K562 (cell line): ENCODE results near the gene LSM6. TPM values are rescaled to one million over a fixed set of nuclear protein-coding genes. Genes with fewer than 3 reads are reported as not detected.

Experiments used
- ATAC-seq: fragments of 200-7000 bp; cut with Tn5 transposase; 3 replicates; pipeline ENCODE4 v1.9.1; 2020; ENCODE audit warnings: moderate library complexity
- BruUV-seq: library from RNA; stranded (reverse); fragments of 400-500 nt; replicated peaks from 2 replicates; lab custom pipeline; 2021; lab: Mats Ljungman, UMichigan
- CTCF ChIA-PET: fragments of 300-600 bp; formaldehyde crosslinking; extraction: SDS; loops from one replicate; lab custom pipeline; 2021; ENCODE audit warnings: low intra/inter-chr PET ratio; lab: Yijun Ruan, JAX
- POLR2A ChIA-PET: fragments of 300-600, 350-650 bp; sonication (Branson Sonifier 250); formaldehyde crosslinking; extraction: SDS; loops from one replicate; lab custom pipeline; 2021; ENCODE audit warnings: antibody characterized with exemption, inconsistent platforms; lab: Yijun Ruan, JAX
- DNase-seq, 4 experiments: peaks; one replicate each; pipeline versions ENCODE4 v3.0.0 to v3.0.0-alpha.2; 2011 to 2018; ENCODE audit warnings: low spot score in 3 of 4, mixed read lengths in 3 of 4; ENCODE audit errors: extremely low read depth in 1 of 4
- FAIRE-seq: peaks from 2 replicates; lab custom pipeline; 2011; peaks lifted over from hg19 to GRCh38; lab: Jason Lieb, UNC
- H2AFZ ChIP-seq: 2 replicates; pipeline ENCODE4 v1.6.0; 2011; ENCODE audit warnings: low read depth, low read length, control low read depth, inconsistent platforms
- H3K27ac ChIP-seq: fragments of 200-600 bp; 3 replicates; pipeline ENCODE4 v1.8.0; 2011; ENCODE audit warnings: low read depth, mild to moderate bottlenecking, control low read depth, inconsistent platforms, low read length, moderate library complexity, mixed read lengths; ENCODE audit errors: extremely low read depth
- H3K27me3 ChIP-seq, 2 experiments: fragments of 300-600 bp in 1 of 2; 2 replicates in 1 of 2; 3 replicates in 1 of 2; pipeline versions ENCODE4 v1.6.0 to v1.8.0; 2011; ENCODE audit warnings: inconsistent platforms in 2 of 2, low read length in 2 of 2, mild to moderate bottlenecking in 1 of 2, mixed read lengths in 1 of 2, moderate library complexity in 1 of 2; ENCODE audit not compliant: control insufficient read depth in 2 of 2, insufficient read depth in 2 of 2
- H3K36me3 ChIP-seq: fragments of 300-600 bp; 3 replicates; pipeline ENCODE4 v1.8.0; 2011; ENCODE audit warnings: mild to moderate bottlenecking, low read length, inconsistent platforms; ENCODE audit not compliant: control insufficient read depth, insufficient read depth
- H3K4me1 ChIP-seq, 2 experiments: fragments of 200-600 bp in 1 of 2; replicated peaks in 1 of 2; 2 replicates in 1 of 2; 3 replicates in 1 of 2; pipeline versions ENCODE4 v1.5.1 to v1.8.0; 2011; ENCODE audit warnings: inconsistent platforms in 2 of 2, low read length in 2 of 2, mild to moderate bottlenecking in 1 of 2, mixed read lengths in 1 of 2, moderate library complexity in 1 of 2; ENCODE audit not compliant: control insufficient read depth in 2 of 2, insufficient read depth in 2 of 2
- H3K4me2 ChIP-seq: 2 replicates; pipeline ENCODE4 v1.6.1; 2011; ENCODE audit warnings: low read length, control low read depth, inconsistent platforms, mixed read lengths; ENCODE audit not compliant: insufficient read depth
- H3K4me3 ChIP-seq: fragments of 200-600 bp; sonication (generic), shearing (Covaris generic); 2 replicates; pipeline ENCODE4 v1.5.1; 2016; ENCODE audit warnings: control low read depth, inconsistent platforms
- H3K79me2 ChIP-seq: fragments of 200-600 bp; 3 replicates; pipeline ENCODE4 v1.8.0; 2011; ENCODE audit warnings: low read length, inconsistent platforms; ENCODE audit not compliant: control insufficient read depth, insufficient read depth
- H3K9ac ChIP-seq, 2 experiments: 2 replicates each; pipeline versions ENCODE4 v1.6.0 to v1.6.1; 2011; ENCODE audit warnings: low read depth in 2 of 2, low read length in 2 of 2, control low read depth in 1 of 2, inconsistent platforms in 1 of 2, mild to moderate bottlenecking in 1 of 2, mixed read lengths in 1 of 2; ENCODE audit not compliant: insufficient read depth in 1 of 2
- H3K9me1 ChIP-seq: one replicate; pipeline ENCODE4 v1.6.0; 2011; ENCODE audit warnings: inconsistent platforms, mild to moderate bottlenecking, low read length, moderate library complexity; ENCODE audit not compliant: control insufficient read depth, insufficient read depth
- H3K9me3 ChIP-seq: replicated peaks from 2 replicates; pipeline ENCODE4 v1.5.1; 2011; ENCODE audit warnings: low read depth, low read length, inconsistent platforms; ENCODE audit not compliant: control insufficient read depth, insufficient read depth
- H4K20me1 ChIP-seq: replicated peaks from 2 replicates; pipeline ENCODE4 v1.6.1; 2011; ENCODE audit warnings: low read length, inconsistent platforms, mixed read lengths; ENCODE audit not compliant: control insufficient read depth, insufficient read depth
- ARID2 ChIP-seq: fragments of 450-650 bp; IDR thresholded peaks from 2 replicates; pipeline ENCODE4 v1.6.1; 2017; ENCODE audit warnings: antibody characterized with exemption, mild to moderate bottlenecking
- CREB5 ChIP-seq: fragments of 250-450 bp; sonication (Bioruptor Pico); IDR thresholded peaks from 2 replicates; pipeline ENCODE4 v1.5.0; 2020; ENCODE audit warnings: mild to moderate bottlenecking
- FOXJ3 ChIP-seq: sonication (generic); formaldehyde crosslinking; IDR thresholded peaks from 2 replicates; pipeline ENCODE4 v1.4.0; 2020; ENCODE audit warnings: mild to moderate bottlenecking, missing genetic modification reagents
- MAFK ChIP-seq: IDR thresholded peaks from 2 replicates; pipeline ENCODE4 v1.6.1; 2011; ENCODE audit warnings: low read length, improper control_type of control experiment
- NFRKB ChIP-seq: fragments of 450-650 bp; IDR thresholded peaks from 2 replicates; pipeline ENCODE4 v1.6.1; 2016; ENCODE audit warnings: low read depth
- NFYB ChIP-seq: IDR thresholded peaks from 2 replicates; pipeline ENCODE4 v1.6.1; 2011; ENCODE audit warnings: mild to moderate bottlenecking, moderate library complexity; ENCODE audit not compliant: insufficient read length; ENCODE audit errors: extremely low read depth
- NR0B1 ChIP-seq: fragments of 450-650 bp; IDR thresholded peaks from one replicate; pipeline ENCODE4 v1.6.1; 2018; ENCODE audit warnings: mild to moderate bottlenecking, moderate library complexity; ENCODE audit not compliant: partially characterized antibody
- PATZ1 ChIP-seq: fragments of 250-450 bp; sonication (Bioruptor Pico); IDR thresholded peaks from 2 replicates; pipeline ENCODE4 v1.5.0; 2020; ENCODE audit warnings: mild to moderate bottlenecking, borderline replicate concordance
- PHTF2 ChIP-seq: fragments of 250-450 bp; sonication (Bioruptor Pico); IDR thresholded peaks from 2 replicates; pipeline ENCODE4 v1.5.0; 2021; ENCODE audit warnings: mild to moderate bottlenecking
- PTBP1 ChIP-seq: fragments of 200-400 bp; formaldehyde crosslinking; IDR thresholded peaks from 2 replicates; pipeline ENCODE4 v1.6.1; 2017; ENCODE audit warnings: low read depth, low read length
- RAD51 ChIP-seq: fragments of 450-650 bp; IDR thresholded peaks from 2 replicates; pipeline ENCODE4 v1.7.1; 2016; ENCODE audit warnings: low read depth, mild to moderate bottlenecking, borderline replicate concordance
- RBM25 ChIP-seq: fragments of 200-400 bp; formaldehyde crosslinking; IDR thresholded peaks from 2 replicates; pipeline ENCODE4 v1.6.1; 2018; ENCODE audit warnings: low read length, low read depth, moderate library complexity; ENCODE audit not compliant: severe bottlenecking
- SIN3A ChIP-seq, 2 experiments: fragments of 150-350 bp in 1 of 2; IDR thresholded peaks; 2 replicates each; pipeline ENCODE4 v1.6.1; 2011 to 2016; ENCODE audit warnings: borderline replicate concordance in 2 of 2, low read depth in 2 of 2, low read length in 2 of 2, mild to moderate bottlenecking in 2 of 2, moderate library complexity in 2 of 2; ENCODE audit not compliant: control insufficient read depth in 1 of 2
- SNIP1 ChIP-seq: fragments of 450-650 bp; IDR thresholded peaks from 2 replicates; pipeline ENCODE4 v1.7.1; 2017; ENCODE audit warnings: low read depth, mild to moderate bottlenecking
- SREBF1 ChIP-seq: fragments of 150-350 bp; IDR thresholded peaks from 2 replicates; pipeline ENCODE4 v1.6.1; 2014; ENCODE audit warnings: antibody characterized with exemption, low read depth, low read length, borderline replicate concordance
- ZKSCAN8 ChIP-seq: fragments of 200-800 bp; sonication (Bioruptor generic); IDR thresholded peaks from 2 replicates; pipeline ENCODE4 v1.6.1; 2016; ENCODE audit warnings: missing genetic modification characterization, missing compliant biosample characterization
- ZNF197 ChIP-seq: fragments of 200-800 bp; sonication (Bioruptor generic); IDR thresholded peaks from 2 replicates; pipeline ENCODE4 v1.6.1; 2016; ENCODE audit warnings: low read depth, missing genetic modification characterization, missing compliant biosample characterization
- ZNF253 ChIP-seq: fragments of 250-450 bp; sonication (Bioruptor Pico); conservative IDR thresholded peaks from 2 replicates; pipeline ENCODE4 v1.6.1; 2021; ENCODE audit warnings: mild to moderate bottlenecking
- ZNF561 ChIP-seq: fragments of 450-650 bp; formaldehyde crosslinking; conservative IDR thresholded peaks from 2 replicates; pipeline ENCODE4 v1.4.0; 2020; ENCODE audit warnings: mild to moderate bottlenecking, moderate library complexity
- in situ Hi-C: fragments of 300-500 bp; cut with MboI; formaldehyde crosslinking; loops from 4 replicates; pipeline ENCODE4 v1.15.0; 2018; ENCODE audit warnings: inconsistent platforms, mixed read lengths
- intact Hi-C: fragments of 100-400 bp; cut with micrococcal nuclease; formaldehyde crosslinking; loops from 2 replicates; pipeline ENCODE4 v1.14.2; 2022
- polyA plus RNA-seq, 8 experiments: library from polyadenylated mRNA; depleted of rRNA in 4 of 8; stranded (reverse) in 5 of 8; unstranded in 3 of 8; fragments of >200 nt; fragmentation: Nextera tagmentation in 2 of 8; fragmentation: Illumina TruSeq in 1 of 8; extraction: Ambion mirVana in 2 of 8; extraction: Trizol in 1 of 8; gene quantifications; 2 replicates each; pipeline versions ENCODE4 v1.2.1 to v1.2.3, GENCODE V29; 2011 to 2014; ENCODE audit warnings: inconsistent platforms in 1 of 8, missing spikeins in 1 of 8
- total RNA-seq, 7 experiments: library from RNA; depleted of rRNA in 6 of 7; stranded (reverse); fragments of >200 nt in 6 of 7; fragmentation: Illumina TruSeq in 2 of 7; extraction: Trizol in 2 of 7; gene quantifications; 2 replicates each; pipeline versions ENCODE4 v1.2.1 to v1.2.3, GENCODE V29; 2011 to 2021; ENCODE audit warnings: low replicate concordance in 1 of 7

LSM6 gene
- total and polyA plus RNA-seq, 9 of the 15 experiments (the other 6 are each of a cell fraction or from before 2014, with no cell fraction given) = 39.9 to 150 (median 97.4) TPM

- Histone ChIP-seq H3K27ac (no peak overlapping the region), H3K4me3 (no peak overlapping the region), H3K9me1 (no peaks in the 10 kb centered on the region), H2AFZ (no peak overlapping the region), H3K9me3 (no peaks in the 10 kb centered on the region), H4K20me1 (no peaks in the 10 kb centered on the region), H3K9ac (no peak overlapping the region), H3K4me1 (no peaks in the 10 kb centered on the region), H3K36me3 (no peaks in the 10 kb centered on the region), H3K27me3 (peaks cover 0 to 4% of the 10 kb centered on the region in 2 experiments; a peak in 1 of 5 replicates), H3K79me2 (no peaks in the 10 kb centered on the region), H3K4me2 (no peak overlapping the region)
- in situ Hi-C loops (no loop called here), intact Hi-C loops (no loop called here)
- DNase-seq (no peak), ATAC-seq (no peak), FAIRE-seq (no peak)
- TF ChIP-seq NFYB (no peak), ZKSCAN8 (CRISPR knock-in tag) (no peak), RAD51 (no peak), PATZ1 (CRISPR knock-in tag) (no peak), NFRKB (no peak), FOXJ3 (CRISPR knock-in tag) (no peak), MAFK (no peak), NR0B1 (no peak), SNIP1 (no peak), PTBP1 (no peak), ZNF197 (CRISPR knock-in tag) (no peak), RBM25 (no peak), SREBF1 (no peak), PHTF2 (no peak), ZNF561 (CRISPR knock-in tag) (no peak), CREB5 (CRISPR knock-in tag) (no peak), SIN3A (IDR thresholded peaks at IDR 0.05; ENCODE audit: borderline replicate concordance in 2 of 2, control insufficient read depth in 1 of 2, low read depth in 2 of 2, low read length in 2 of 2) (no peak), ARID2 (no peak), ZNF253 (no peak)
- ChIA-PET CTCF (no interaction called here), POLR2A (no interaction called here)
- BruUV-seq = no TSS peak
Observed at GRCh38 chr4:146165840-146166239, 9.7 kb upstream of the LSM6 start.
